IMR-90 (cell line): ENCODE data around the gene SUCLA2. TPM values are rescaled to one million over a fixed set of nuclear protein-coding genes. Genes with fewer than 3 reads are reported as not detected.

Experiments used
- ATAC-seq: fragments of 200-7000 bp; cut with Tn5 transposase; 2 replicates; pipeline ENCODE4 v1.9.1; 2020; ENCODE audit warnings: low read depth, mild to moderate bottlenecking, moderate library complexity
- BruUV-seq: library from RNA; stranded (reverse); fragments of 400-500 nt; replicated peaks from 2 replicates; lab custom pipeline; 2021; lab: Mats Ljungman, UMichigan
- CTCF ChIA-PET: fragments of 300-600 bp; formaldehyde crosslinking; extraction: SDS; loops from one replicate; lab custom pipeline; 2021; ENCODE audit warnings: antibody characterized with exemption; lab: Yijun Ruan, JAX
- POLR2A ChIA-PET: fragments of 300-600 bp; sonication (Branson Sonifier 250); formaldehyde crosslinking; loops from one replicate; lab custom pipeline; 2022; ENCODE audit warnings: antibody characterized with exemption; ENCODE audit not compliant: unreplicated experiment; lab: Charles Lee
- DNase-seq: peaks from one replicate; pipeline ENCODE4 v3.0.0; 2013
- H2AFZ ChIP-seq: replicated peaks from 2 replicates; pipeline ENCODE3; 2013; ENCODE audit warnings: low read length, mild to moderate bottlenecking; ENCODE audit not compliant: poor library complexity
- H2AK5ac ChIP-seq: 2 replicates; pipeline ENCODE4 v1.6.1; 2013; ENCODE audit warnings: low read depth, low read length, inconsistent platforms
- H2AK9ac ChIP-seq: replicated peaks from 2 replicates; pipeline ENCODE3; 2013; ENCODE audit warnings: mild to moderate bottlenecking, low read depth, low read length, moderate library complexity; ENCODE audit not compliant: poor library complexity
- H2BK120ac ChIP-seq: 2 replicates; pipeline ENCODE4 v1.6.1; 2013; ENCODE audit warnings: low read depth, low read length, inconsistent platforms
- H2BK15ac ChIP-seq: 3 replicates; pipeline ENCODE4 v1.6.1; 2013; ENCODE audit warnings: low read depth, low read length, inconsistent platforms
- H2BK20ac ChIP-seq: 2 replicates; pipeline ENCODE4 v1.6.1; 2013; ENCODE audit warnings: low read depth, mild to moderate bottlenecking, inconsistent platforms, low read length, moderate library complexity
- H2BK5ac ChIP-seq: 2 replicates; pipeline ENCODE4 v1.6.1; 2013; ENCODE audit warnings: mild to moderate bottlenecking, low read depth, low read length, inconsistent platforms; ENCODE audit not compliant: poor library complexity, severe bottlenecking
- H3K14ac ChIP-seq: replicated peaks from 2 replicates; pipeline ENCODE4 v1.6.1; 2013; ENCODE audit warnings: low read depth, low read length, inconsistent platforms
- H3K18ac ChIP-seq: 2 replicates; pipeline ENCODE4 v1.6.1; 2013; ENCODE audit warnings: low read depth, low read length, control low read depth
- H3K23ac ChIP-seq: 2 replicates; pipeline ENCODE4 v1.6.1; 2013; ENCODE audit warnings: low read depth, low read length, inconsistent platforms
- H3K27ac ChIP-seq: 2 replicates; pipeline ENCODE4 v1.5.1; 2013; ENCODE audit warnings: mild to moderate bottlenecking, control low read depth, low read length; ENCODE audit not compliant: insufficient read depth
- H3K27me3 ChIP-seq: 2 replicates; pipeline ENCODE4 v1.6.1; 2013; ENCODE audit warnings: low read length; ENCODE audit not compliant: control insufficient read depth, insufficient read depth
- H3K36me3 ChIP-seq: 2 replicates; pipeline ENCODE4 v1.6.1; 2013; ENCODE audit warnings: low read length, mixed read lengths; ENCODE audit not compliant: control insufficient read depth, insufficient read depth
- H3K4ac ChIP-seq: 2 replicates; pipeline ENCODE4 v1.6.1; 2013; ENCODE audit warnings: low read depth, low read length, inconsistent platforms
- H3K4me1 ChIP-seq: 2 replicates; pipeline ENCODE4 v1.6.1; 2013; ENCODE audit warnings: low read length, mixed read lengths; ENCODE audit not compliant: control insufficient read depth, insufficient read depth
- H3K4me2 ChIP-seq: 2 replicates; pipeline ENCODE4 v1.6.1; 2013; ENCODE audit warnings: low read depth, mild to moderate bottlenecking, control low read depth, low read length, moderate library complexity
- H3K4me3 ChIP-seq: 2 replicates; pipeline ENCODE4 v1.5.1; 2013; ENCODE audit warnings: low read depth, mild to moderate bottlenecking, control low read depth, low read length, moderate library complexity; ENCODE audit not compliant: insufficient read depth
- H3K56ac ChIP-seq: 2 replicates; pipeline ENCODE4 v1.6.1; 2013; ENCODE audit warnings: low read length, inconsistent platforms; ENCODE audit not compliant: insufficient read depth; ENCODE audit errors: extremely low read depth
- H3K79me1 ChIP-seq, 2 experiments: 2 replicates each; pipeline ENCODE4 v1.6.1; 2013; ENCODE audit warnings: low read length in 2 of 2, inconsistent platforms in 1 of 2, low read depth in 1 of 2
- H3K9ac ChIP-seq: 2 replicates; pipeline ENCODE4 v1.6.1; 2013; ENCODE audit warnings: low read depth, low read length, control low read depth
- H3K9me1 ChIP-seq: 2 replicates; pipeline ENCODE4 v1.6.1; 2013; ENCODE audit warnings: low read length, inconsistent platforms; ENCODE audit not compliant: insufficient read depth
- H3K9me3 ChIP-seq: 2 replicates; pipeline ENCODE4 v1.6.1; 2013; ENCODE audit warnings: low read length; ENCODE audit not compliant: control insufficient read depth, insufficient read depth
- H4K20me1 ChIP-seq: 2 replicates; pipeline ENCODE4 v1.6.1; 2013; ENCODE audit warnings: low read length, inconsistent platforms; ENCODE audit not compliant: insufficient read depth
- H4K5ac ChIP-seq: 2 replicates; pipeline ENCODE4 v1.6.1; 2013; ENCODE audit warnings: mild to moderate bottlenecking, low read depth, low read length, control low read depth
- H4K8ac ChIP-seq, 2 experiments: 2 replicates each; pipeline ENCODE4 v1.6.1; 2013; ENCODE audit warnings: low read depth in 2 of 2, low read length in 2 of 2, control low read depth in 1 of 2, inconsistent platforms in 1 of 2
- H4K91ac ChIP-seq: 2 replicates; pipeline ENCODE4 v1.6.1; 2013; ENCODE audit warnings: low read depth, low read length, inconsistent platforms; ENCODE audit not compliant: insufficient read depth
- BHLHE40 ChIP-seq: fragments of 150-350 bp; IDR thresholded peaks from 2 replicates; pipeline ENCODE4 v1.6.1; 2016; ENCODE audit warnings: mild to moderate bottlenecking, low read depth, low read length
- CEBPB ChIP-seq: IDR thresholded peaks from 2 replicates; pipeline ENCODE4 v1.6.1; 2012; ENCODE audit warnings: low read depth, low read length, improper control_type of control experiment
- CHD1 ChIP-seq: IDR thresholded peaks from 2 replicates; pipeline ENCODE4 v1.6.1; 2012; ENCODE audit warnings: low read depth, low read length, improper control_type of control experiment
- FOS ChIP-seq: fragments of 150-350 bp; IDR thresholded peaks from 2 replicates; pipeline ENCODE4 v1.6.1; 2016; ENCODE audit warnings: low read depth, low read length
- MAFK ChIP-seq: IDR thresholded peaks from 2 replicates; pipeline ENCODE4 v1.6.1; 2012; ENCODE audit warnings: low read depth, low read length, improper control_type of control experiment
- MAZ ChIP-seq: IDR thresholded peaks from 2 replicates; pipeline ENCODE4 v1.6.1; 2012; ENCODE audit warnings: low read depth, mild to moderate bottlenecking, low read length, improper control_type of control experiment, moderate library complexity, borderline replicate concordance
- MXI1 ChIP-seq: IDR thresholded peaks from 2 replicates; pipeline ENCODE4 v1.6.1; 2012; ENCODE audit warnings: low read depth, mild to moderate bottlenecking, low read length, moderate library complexity, borderline replicate concordance
- NFE2L2 ChIP-seq: fragments of 150-350 bp; IDR thresholded peaks from 2 replicates; pipeline ENCODE4 v1.6.1; 2016; ENCODE audit warnings: low read depth, mild to moderate bottlenecking, low read length
- POLR2A ChIP-seq: IDR thresholded peaks from 2 replicates; pipeline ENCODE4 v1.6.1; 2012; ENCODE audit warnings: mild to moderate bottlenecking, low read depth, low read length
- RAD21 ChIP-seq: IDR thresholded peaks from 2 replicates; pipeline ENCODE4 v1.6.1; 2012; ENCODE audit warnings: low read length, improper control_type of control experiment
- RCOR1 ChIP-seq: IDR thresholded peaks from 2 replicates; pipeline ENCODE4 v1.6.1; 2012; ENCODE audit warnings: mild to moderate bottlenecking, low read length, improper control_type of control experiment; ENCODE audit not compliant: insufficient replicate concordance
- RFX5 ChIP-seq: IDR thresholded peaks from 2 replicates; pipeline ENCODE4 v1.8.0; 2012; ENCODE audit warnings: low read depth, mild to moderate bottlenecking, low read length, moderate library complexity
- SMC3 ChIP-seq: fragments of 150-350 bp; IDR thresholded peaks from 2 replicates; pipeline ENCODE4 v1.6.1; 2016; ENCODE audit warnings: low read depth, mild to moderate bottlenecking, antibody characterized with exemption, low read length, moderate library complexity
- WGBS, 2 experiments: methylation state at CpG; one replicate each; pipeline versions ENCODE4 v1.1.5 to v1.1.7; 2013; ENCODE audit warnings: missing lambda C conversion rate in 2 of 2; ENCODE audit not compliant: insufficient read length in 1 of 2; ENCODE audit errors: extremely low coverage in 2 of 2; 5-methylcytosine and 5-hydroxymethylcytosine counted together
- dilution Hi-C: fragments of 300-500 bp; cut with HindIII; formaldehyde crosslinking; loops from one replicate; pipeline ENCODE4 v1.14.3; 2018; ENCODE audit warnings: low sequenced_read_pairs; ENCODE audit not compliant: unreplicated experiment
- in situ Hi-C: fragments of 300-500 bp; cut with MboI; formaldehyde crosslinking; loops from 3 replicates; pipeline ENCODE4 v1.14.3; 2019; ENCODE audit warnings: low sequenced_read_pairs, inconsistent platforms, mixed read lengths
- intact Hi-C: fragments of 100-400 bp; cut with micrococcal nuclease; formaldehyde crosslinking; loops from 2 replicates; pipeline ENCODE4 v1.10.0; 2022
- polyA plus RNA-seq, 3 experiments: library from polyadenylated mRNA; depleted of rRNA; stranded (reverse); fragments of >200 nt; gene quantifications; 2 replicates each; pipeline ENCODE4 v1.2.3, GENCODE V29; 2012; ENCODE audit warnings: low replicate concordance in 1 of 3
- total RNA-seq: library from RNA; depleted of rRNA; stranded (reverse); fragments of >200 nt; gene quantifications from 2 replicates; pipeline ENCODE4 v1.2.3, GENCODE V29; 2012
- TF ChIP-seq, protein P1 (sequence below): fragments of 150-350 bp; IDR thresholded peaks from 2 replicates; pipeline ENCODE4 v1.6.1; 2016; ENCODE audit warnings: low read depth, mild to moderate bottlenecking, low read length, moderate library complexity, borderline replicate concordance
- TF ChIP-seq, protein P2 (sequence below): fragments of 150-350 bp; IDR thresholded peaks from 2 replicates; pipeline ENCODE4 v1.6.1; 2017; ENCODE audit warnings: mild to moderate bottlenecking, antibody characterized with exemption, low read length, low read depth
- TF ChIP-seq, protein P3 (sequence below): conservative IDR thresholded peaks from 2 replicates; pipeline ENCODE4 v1.5.1; 2012; ENCODE audit warnings: mild to moderate bottlenecking, low read depth, low read length, improper control_type of control experiment

SUCLA2 gene
- total and polyA plus RNA-seq, 2 of the 4 experiments (the other 2 are of a cell fraction), result 31.5 to 36.1 TPM

DNA sequence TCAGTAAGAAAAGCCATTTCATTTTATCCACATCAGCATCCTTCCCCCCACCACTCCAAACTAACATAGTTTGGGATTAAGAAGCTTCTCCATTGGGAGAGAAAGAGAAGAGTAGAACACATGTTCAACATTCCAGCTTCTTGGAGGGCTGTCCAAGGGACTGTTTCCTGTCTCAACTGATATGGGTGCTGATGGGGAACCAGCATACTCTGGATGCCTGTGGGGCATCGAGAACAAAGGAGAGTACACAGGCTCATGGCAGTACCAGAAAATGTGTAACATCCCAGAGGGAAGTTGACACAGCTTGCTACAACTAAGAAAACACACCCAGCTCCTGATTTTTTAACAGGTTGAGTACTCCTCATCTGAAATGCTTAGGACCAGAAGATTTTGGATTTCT is 24.7 kb downstream of the SUCLA2 start:
- no peak overlapping the region for H3K56ac ChIP-seq
- intact Hi-C loops (no loop called here), dilution Hi-C loops (no loop called here), in situ Hi-C loops (no loop called here)
- no peak overlapping the region for H4K91ac ChIP-seq
- no peaks in the 10 kb centered on the region for H4K20me1 ChIP-seq
- peaks cover 10% of the 10 kb centered on the region for H3K36me3 ChIP-seq
- H3K18ac ChIP-seq, result no peak overlapping the region
- no peak overlapping the region for H2AFZ ChIP-seq
- TF ChIP-seq FOS, result no peak
- no peak for TF ChIP-seq CHD1
- no peak for TF ChIP-seq MAFK
- TF ChIP-seq, protein P1, sequence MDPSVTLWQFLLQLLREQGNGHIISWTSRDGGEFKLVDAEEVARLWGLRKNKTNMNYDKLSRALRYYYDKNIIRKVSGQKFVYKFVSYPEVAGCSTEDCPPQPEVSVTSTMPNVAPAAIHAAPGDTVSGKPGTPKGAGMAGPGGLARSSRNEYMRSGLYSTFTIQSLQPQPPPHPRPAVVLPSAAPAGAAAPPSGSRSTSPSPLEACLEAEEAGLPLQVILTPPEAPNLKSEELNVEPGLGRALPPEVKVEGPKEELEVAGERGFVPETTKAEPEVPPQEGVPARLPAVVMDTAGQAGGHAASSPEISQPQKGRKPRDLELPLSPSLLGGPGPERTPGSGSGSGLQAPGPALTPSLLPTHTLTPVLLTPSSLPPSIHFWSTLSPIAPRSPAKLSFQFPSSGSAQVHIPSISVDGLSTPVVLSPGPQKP, result no peak
- no peak for TF ChIP-seq CEBPB
- TF ChIP-seq, protein P2, sequence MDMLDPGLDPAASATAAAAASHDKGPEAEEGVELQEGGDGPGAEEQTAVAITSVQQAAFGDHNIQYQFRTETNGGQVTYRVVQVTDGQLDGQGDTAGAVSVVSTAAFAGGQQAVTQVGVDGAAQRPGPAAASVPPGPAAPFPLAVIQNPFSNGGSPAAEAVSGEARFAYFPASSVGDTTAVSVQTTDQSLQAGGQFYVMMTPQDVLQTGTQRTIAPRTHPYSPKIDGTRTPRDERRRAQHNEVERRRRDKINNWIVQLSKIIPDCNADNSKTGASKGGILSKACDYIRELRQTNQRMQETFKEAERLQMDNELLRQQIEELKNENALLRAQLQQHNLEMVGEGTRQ, result no peak
- no peak for TF ChIP-seq SMC3
- no peak for TF ChIP-seq RCOR1
- TF ChIP-seq MXI1, result no peak
- no peak for TF ChIP-seq RFX5
- TF ChIP-seq POLR2A, result no peak
- TF ChIP-seq NFE2L2, result no peak
- TF ChIP-seq MAZ, result no peak
- TF ChIP-seq, protein P3, sequence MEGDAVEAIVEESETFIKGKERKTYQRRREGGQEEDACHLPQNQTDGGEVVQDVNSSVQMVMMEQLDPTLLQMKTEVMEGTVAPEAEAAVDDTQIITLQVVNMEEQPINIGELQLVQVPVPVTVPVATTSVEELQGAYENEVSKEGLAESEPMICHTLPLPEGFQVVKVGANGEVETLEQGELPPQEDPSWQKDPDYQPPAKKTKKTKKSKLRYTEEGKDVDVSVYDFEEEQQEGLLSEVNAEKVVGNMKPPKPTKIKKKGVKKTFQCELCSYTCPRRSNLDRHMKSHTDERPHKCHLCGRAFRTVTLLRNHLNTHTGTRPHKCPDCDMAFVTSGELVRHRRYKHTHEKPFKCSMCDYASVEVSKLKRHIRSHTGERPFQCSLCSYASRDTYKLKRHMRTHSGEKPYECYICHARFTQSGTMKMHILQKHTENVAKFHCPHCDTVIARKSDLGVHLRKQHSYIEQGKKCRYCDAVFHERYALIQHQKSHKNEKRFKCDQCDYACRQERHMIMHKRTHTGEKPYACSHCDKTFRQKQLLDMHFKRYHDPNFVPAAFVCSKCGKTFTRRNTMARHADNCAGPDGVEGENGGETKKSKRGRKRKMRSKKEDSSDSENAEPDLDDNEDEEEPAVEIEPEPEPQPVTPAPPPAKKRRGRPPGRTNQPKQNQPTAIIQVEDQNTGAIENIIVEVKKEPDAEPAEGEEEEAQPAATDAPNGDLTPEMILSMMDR, result no peak
- no peak for TF ChIP-seq BHLHE40
- TF ChIP-seq RAD21, result no peak
- no TSS peak for BruUV-seq
- H3K14ac ChIP-seq, result no peak overlapping the region
- H3K27ac ChIP-seq, result no peak overlapping the region
- no peaks in the 10 kb centered on the region for H3K9me3 ChIP-seq
- ATAC-seq, result no peak
- no peak for DNase-seq
- H3K4ac ChIP-seq, result no peak overlapping the region
- no peak overlapping the region for H2BK120ac ChIP-seq
- CTCF ChIA-PET, result no interaction called here
- H2AK5ac ChIP-seq, result no peak overlapping the region
- no peak overlapping the region for H4K5ac ChIP-seq
- H2AK9ac ChIP-seq, result no peak overlapping the region
- no peaks in the 10 kb centered on the region for H3K4me1 ChIP-seq
- no CpG with 5 or more reads among the region's 1 CpG for WGBS, 2 experiments
- no peak overlapping the region for H3K4me2 ChIP-seq
- POLR2A ChIA-PET, result no interaction called here
- no peak overlapping the region for H4K8ac ChIP-seq
- no peaks in the 10 kb centered on the region for H3K9me1 ChIP-seq
- H3K4me3 ChIP-seq, result no peak overlapping the region
- no peak overlapping the region for H2BK15ac ChIP-seq
- H3K9ac ChIP-seq, result no peak overlapping the region
- no peak overlapping the region for H2BK5ac ChIP-seq
- H2BK20ac ChIP-seq, result no peak overlapping the region
- H3K79me1 ChIP-seq, result peaks cover 10% of the 10 kb centered on the region in 2 experiments; a peak in 2 of 4 replicates
- no peak overlapping the region for H3K23ac ChIP-seq
- H3K27me3 ChIP-seq, result no peaks in the 10 kb centered on the region
